ENCODE measurements around the gene NCAM1.

- TF ChIP-seq, protein P1, sequence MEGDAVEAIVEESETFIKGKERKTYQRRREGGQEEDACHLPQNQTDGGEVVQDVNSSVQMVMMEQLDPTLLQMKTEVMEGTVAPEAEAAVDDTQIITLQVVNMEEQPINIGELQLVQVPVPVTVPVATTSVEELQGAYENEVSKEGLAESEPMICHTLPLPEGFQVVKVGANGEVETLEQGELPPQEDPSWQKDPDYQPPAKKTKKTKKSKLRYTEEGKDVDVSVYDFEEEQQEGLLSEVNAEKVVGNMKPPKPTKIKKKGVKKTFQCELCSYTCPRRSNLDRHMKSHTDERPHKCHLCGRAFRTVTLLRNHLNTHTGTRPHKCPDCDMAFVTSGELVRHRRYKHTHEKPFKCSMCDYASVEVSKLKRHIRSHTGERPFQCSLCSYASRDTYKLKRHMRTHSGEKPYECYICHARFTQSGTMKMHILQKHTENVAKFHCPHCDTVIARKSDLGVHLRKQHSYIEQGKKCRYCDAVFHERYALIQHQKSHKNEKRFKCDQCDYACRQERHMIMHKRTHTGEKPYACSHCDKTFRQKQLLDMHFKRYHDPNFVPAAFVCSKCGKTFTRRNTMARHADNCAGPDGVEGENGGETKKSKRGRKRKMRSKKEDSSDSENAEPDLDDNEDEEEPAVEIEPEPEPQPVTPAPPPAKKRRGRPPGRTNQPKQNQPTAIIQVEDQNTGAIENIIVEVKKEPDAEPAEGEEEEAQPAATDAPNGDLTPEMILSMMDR (IDR thresholded peaks at IDR 0.05) = no peak
- TF ChIP-seq POLR2A (IDR thresholded peaks at IDR 0.05) = no peak
Observed at GRCh38 chr11:113317339-113317738, 356.1 kb downstream of the NCAM1 start.

Measured in thyroid gland (tissue), 4 donors.